ENCODE data around the gene DNMT3A. TPM values are rescaled to one million over a fixed set of nuclear protein-coding genes. Genes with fewer than 3 reads are reported as not detected.
A peak's percentile ranks its signal among the peaks of the same experiment; 100 is the strongest.

The DNMT3A gene
- total RNA-seq, 4 donors from 2014 or later = 5.9 to 14.1 (median 8.0) TPM

DNA sequence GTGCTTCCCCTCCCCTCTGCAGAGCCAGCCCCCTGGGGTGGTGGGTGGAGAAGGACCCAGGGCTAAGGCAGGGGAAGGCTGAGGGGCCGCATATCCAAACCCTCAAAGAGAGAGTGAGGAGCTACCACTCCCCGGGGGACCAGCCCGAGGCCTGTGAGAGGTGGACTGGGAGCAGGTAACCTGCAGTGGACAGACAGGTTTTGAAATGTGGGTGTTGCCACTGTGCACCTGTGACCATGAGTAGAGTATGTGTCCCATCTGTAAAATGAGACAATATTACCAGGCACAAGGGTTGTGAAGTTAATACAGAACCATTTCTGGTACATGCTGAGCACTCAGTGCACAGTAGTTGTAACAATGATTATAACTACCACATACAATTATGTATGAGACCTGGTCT is 122.1 kb downstream of the DNMT3A start:
- TF ChIP-seq, protein P1, sequence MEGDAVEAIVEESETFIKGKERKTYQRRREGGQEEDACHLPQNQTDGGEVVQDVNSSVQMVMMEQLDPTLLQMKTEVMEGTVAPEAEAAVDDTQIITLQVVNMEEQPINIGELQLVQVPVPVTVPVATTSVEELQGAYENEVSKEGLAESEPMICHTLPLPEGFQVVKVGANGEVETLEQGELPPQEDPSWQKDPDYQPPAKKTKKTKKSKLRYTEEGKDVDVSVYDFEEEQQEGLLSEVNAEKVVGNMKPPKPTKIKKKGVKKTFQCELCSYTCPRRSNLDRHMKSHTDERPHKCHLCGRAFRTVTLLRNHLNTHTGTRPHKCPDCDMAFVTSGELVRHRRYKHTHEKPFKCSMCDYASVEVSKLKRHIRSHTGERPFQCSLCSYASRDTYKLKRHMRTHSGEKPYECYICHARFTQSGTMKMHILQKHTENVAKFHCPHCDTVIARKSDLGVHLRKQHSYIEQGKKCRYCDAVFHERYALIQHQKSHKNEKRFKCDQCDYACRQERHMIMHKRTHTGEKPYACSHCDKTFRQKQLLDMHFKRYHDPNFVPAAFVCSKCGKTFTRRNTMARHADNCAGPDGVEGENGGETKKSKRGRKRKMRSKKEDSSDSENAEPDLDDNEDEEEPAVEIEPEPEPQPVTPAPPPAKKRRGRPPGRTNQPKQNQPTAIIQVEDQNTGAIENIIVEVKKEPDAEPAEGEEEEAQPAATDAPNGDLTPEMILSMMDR (IDR thresholded peaks at IDR 0.05 in 4 of 5, conservative IDR thresholded peaks at IDR 0.05 in 1 of 5) = no peak
- no peak for TF ChIP-seq POLR2A (IDR thresholded peaks at IDR 0.05)

DNA sequence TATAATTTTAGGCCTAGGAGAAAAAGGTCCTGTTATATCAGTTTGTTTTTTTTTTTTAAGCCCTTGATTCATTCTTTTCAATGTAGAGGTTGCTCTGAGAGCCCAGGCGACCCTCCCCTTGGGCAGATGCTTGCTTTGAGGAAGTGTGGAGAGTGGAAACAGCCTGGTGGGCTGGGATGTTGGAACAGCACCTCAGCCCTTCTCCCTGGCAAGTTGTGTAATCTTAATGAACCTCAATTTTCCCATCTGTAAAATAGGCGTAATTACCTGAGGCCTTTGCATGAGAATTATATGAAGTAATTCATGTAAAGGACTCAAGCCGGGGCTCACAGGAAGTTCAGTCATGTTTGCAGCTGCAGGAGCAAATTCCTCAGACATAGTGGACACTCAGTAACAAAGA is 123.6 kb downstream of the DNMT3A start:
- no peaks in the 10 kb centered on the region for H3K9me3 ChIP-seq
- no peaks in the 10 kb centered on the region for H3K36me3 ChIP-seq
- intact Hi-C loops (cut with DNase I; ENCODE audit: low total_unique reads) = no loop called here
- no peaks in the 10 kb centered on the region for H3K4me1 ChIP-seq
- no peak overlapping the region for H3K4me3 ChIP-seq
- H3K27ac ChIP-seq = no peak overlapping the region
- H3K27me3 ChIP-seq = no peaks in the 10 kb centered on the region
- TF ChIP-seq, protein P1 (IDR thresholded peaks at IDR 0.05 in 4 of 5, conservative IDR thresholded peaks at IDR 0.05 in 1 of 5) = no peak
- no peak for TF ChIP-seq POLR2A (IDR thresholded peaks at IDR 0.05)
- no peak for DNase-seq
- ATAC-seq = no peak
- in situ Hi-C loops (cut with MboI; ENCODE audit: low sequenced_read_pairs in 4 of 4) = no loop called here

More for the DNA sequence above, 122.1 kb downstream of the DNMT3A start:
- Histone ChIP-seq H3K4me1 (no peaks in the 10 kb centered on the region), H3K4me3 (no peak overlapping the region), H3K9me3 (no peaks in the 10 kb centered on the region), H3K27me3 (no peaks in the 10 kb centered on the region), H3K27ac (no peak overlapping the region), H3K36me3 (no peaks in the 10 kb centered on the region)
- ATAC-seq = no peak
- in situ Hi-C loops (cut with MboI; ENCODE audit: low sequenced_read_pairs in 4 of 4) = no loop called here
- intact Hi-C loops (cut with DNase I; ENCODE audit: low total_unique reads) = no loop called here
- no peak for DNase-seq

DNA sequence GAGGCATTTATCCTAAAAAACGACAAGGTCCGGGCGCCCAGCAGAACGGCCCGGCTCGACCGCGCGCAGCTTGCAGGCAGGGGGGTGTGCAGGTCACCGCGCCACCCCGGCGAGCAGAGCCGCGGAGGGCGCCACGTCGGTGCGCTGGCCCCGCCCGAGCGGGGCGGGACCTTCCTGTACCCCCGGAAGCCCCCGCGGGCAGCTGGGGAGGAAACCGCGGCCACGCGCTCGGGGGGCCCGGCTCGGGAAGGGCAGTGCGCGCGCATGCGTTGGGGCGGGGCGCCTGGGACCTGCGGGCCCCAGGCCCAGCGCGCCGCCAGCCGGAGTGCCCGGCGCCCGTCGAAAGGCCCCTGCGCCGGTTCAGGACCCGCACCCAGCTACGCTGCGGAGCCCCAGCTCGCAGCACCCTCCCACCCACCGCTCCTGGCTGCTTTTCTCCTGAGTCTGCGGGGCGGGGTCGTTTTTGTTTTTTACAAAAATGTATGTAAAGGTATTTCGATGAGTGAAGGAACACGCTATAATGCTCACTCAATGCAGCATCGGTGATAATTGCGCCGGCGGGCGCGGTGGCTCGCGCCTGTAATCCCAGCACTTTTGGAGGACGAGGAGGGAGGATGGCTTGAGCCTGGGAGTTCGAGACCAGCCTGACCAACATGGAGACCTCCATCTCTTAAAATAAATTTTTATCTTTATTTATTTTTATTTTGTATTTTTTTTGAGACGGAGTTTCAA is 125.6 kb downstream of the DNMT3A start:
- H3K4me1 ChIP-seq = no peaks in the 10 kb centered on the region
- intact Hi-C loops (cut with DNase I; ENCODE audit: low total_unique reads) (no loop called here), in situ Hi-C loops (cut with MboI; ENCODE audit: low sequenced_read_pairs in 4 of 4) (no loop called here)
- peak; percentile 32 to 48 for ATAC-seq
- H3K27me3 ChIP-seq = no peaks in the 10 kb centered on the region
- peak overlapping the region; percentile 54 to 64 (median 61) for H3K27ac ChIP-seq
- H3K36me3 ChIP-seq = no peaks in the 10 kb centered on the region
- DNase-seq = peak in 1 of 2 donors; percentile 50
- TF ChIP-seq POLR2A (IDR thresholded peaks at IDR 0.05) = no peak
- TF ChIP-seq, protein P1 (IDR thresholded peaks at IDR 0.05 in 4 of 5, conservative IDR thresholded peaks at IDR 0.05 in 1 of 5) = no peak
- H3K4me3 ChIP-seq = peak overlapping the region; percentile 49 to 71 (median 59)
- H3K9me3 ChIP-seq = no peaks in the 10 kb centered on the region

DNA sequence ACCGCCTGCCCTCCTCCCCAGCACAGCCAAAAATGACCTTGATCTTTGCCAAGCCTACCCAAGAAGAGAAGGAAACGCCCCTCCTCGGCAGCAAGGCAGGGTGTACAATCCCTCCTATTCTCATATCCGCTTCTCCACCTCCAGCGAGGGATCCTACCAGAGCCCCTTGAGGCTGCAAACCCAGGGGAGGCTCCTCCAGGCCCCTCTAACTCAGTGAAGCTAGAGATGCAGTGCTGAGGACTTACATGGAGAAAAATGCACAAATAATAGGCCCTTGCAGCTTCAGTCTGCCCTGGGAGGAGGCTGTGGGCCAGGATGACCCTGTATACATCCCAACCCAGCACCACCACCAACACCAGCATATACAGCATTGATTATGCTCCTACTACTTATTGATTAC is 126.5 kb downstream of the DNMT3A start:
- H3K27me3 ChIP-seq = no peaks in the 10 kb centered on the region
- in situ Hi-C loops (cut with MboI; ENCODE audit: low sequenced_read_pairs in 4 of 4) = no loop called here
- TF ChIP-seq POLR2A (IDR thresholded peaks at IDR 0.05) = no peak
- TF ChIP-seq, protein P1 (IDR thresholded peaks at IDR 0.05 in 4 of 5, conservative IDR thresholded peaks at IDR 0.05 in 1 of 5) = no peak
- no peaks in the 10 kb centered on the region for H3K4me1 ChIP-seq
- ATAC-seq = peak in 1 of 2 donors; percentile 20
- intact Hi-C loops (cut with DNase I; ENCODE audit: low total_unique reads) = no loop called here
- no peak overlapping the region for H3K4me3 ChIP-seq
- H3K27ac ChIP-seq = peak overlapping the region in 3 of 4 donors; percentile 39 to 64 (median 60)
- no peaks in the 10 kb centered on the region for H3K36me3 ChIP-seq
- H3K9me3 ChIP-seq = no peaks in the 10 kb centered on the region
- DNase-seq = no peak
